K562 (cell line): ENCODE data around the gene TCEANC2. TPM values are rescaled to one million over a fixed set of nuclear protein-coding genes. Genes with fewer than 3 reads are reported as not detected.

Source experiments
- CREM ChIP-seq: IDR thresholded peaks from 2 replicates; pipeline ENCODE4 v1.6.1; 2014; ENCODE audit warnings: antibody characterized with exemption, low read depth
- ELF4 ChIP-seq: fragments of 450-650 bp; formaldehyde crosslinking; IDR thresholded peaks from 2 replicates; pipeline ENCODE4 v1.4.0; 2022; ENCODE audit warnings: missing genetic modification characterization
- ETV1 ChIP-seq: fragments of 450-650 bp; conservative IDR thresholded peaks from 2 replicates; pipeline ENCODE4 v1.6.1; 2016; ENCODE audit warnings: missing genetic modification characterization, control low read depth, low read depth, missing compliant biosample characterization
- FOXM1 ChIP-seq, 2 experiments: fragments of 450-650 bp in 1 of 2; sonication (generic) in 1 of 2; formaldehyde crosslinking in 1 of 2; IDR thresholded peaks; 2 replicates each; pipeline versions ENCODE4 v1.6.1 to v1.9.0; 2017 to 2022; ENCODE audit warnings: low read depth in 2 of 2, mild to moderate bottlenecking in 2 of 2, missing genetic modification reagents in 1 of 2, moderate library complexity in 1 of 2
- HDGF ChIP-seq: fragments of 450-650 bp; IDR thresholded peaks from 2 replicates; pipeline ENCODE4 v1.6.1; 2016
- IFI16 ChIP-seq: fragments of 250-450 bp; sonication (Bioruptor Pico); IDR thresholded peaks from 2 replicates; pipeline ENCODE4 v2.1.2; 2022; ENCODE audit warnings: mild to moderate bottlenecking, inconsistent platforms
- KDM1A ChIP-seq, 2 experiments: fragments of 450-650 bp; IDR thresholded peaks; 2 replicates each; pipeline ENCODE4 v1.6.1; 2016; ENCODE audit warnings: mild to moderate bottlenecking in 2 of 2
- NONO ChIP-seq, 2 experiments: fragments of 200-400 bp in 1 of 2; fragments of 450-650 bp in 1 of 2; formaldehyde crosslinking in 1 of 2; IDR thresholded peaks; 2 replicates each; pipeline ENCODE4 v1.6.1; 2017; ENCODE audit warnings: low read depth in 2 of 2, mild to moderate bottlenecking in 2 of 2, moderate library complexity in 2 of 2, low read length in 1 of 2
- NR2C1 ChIP-seq, 2 experiments: fragments of 450-650 bp; IDR thresholded peaks; 2 replicates each; pipeline ENCODE4 v1.6.1; 2017; ENCODE audit warnings: mild to moderate bottlenecking in 2 of 2, antibody characterized with exemption in 1 of 2, inconsistent platforms in 1 of 2, missing compliant biosample characterization in 1 of 2, missing genetic modification characterization in 1 of 2
- OTX1 ChIP-seq: fragments of 450-650 bp; formaldehyde crosslinking; IDR thresholded peaks from 2 replicates; pipeline ENCODE4 v1.4.0; 2022; ENCODE audit warnings: mild to moderate bottlenecking
- PHF21A ChIP-seq: fragments of 450-650 bp; IDR thresholded peaks from 2 replicates; pipeline ENCODE4 v1.6.1; 2017; ENCODE audit warnings: low read depth, borderline replicate concordance
- POLR3G ChIP-seq: IDR thresholded peaks from 2 replicates; pipeline ENCODE4 v1.6.1; 2011; ENCODE audit not compliant: insufficient read length, insufficient replicate concordance; ENCODE audit errors: extremely low read depth
- SMARCA5 ChIP-seq: fragments of 450-650 bp; IDR thresholded peaks from 2 replicates; pipeline ENCODE4 v1.6.1; 2016
- SREBF2 ChIP-seq: sonication (generic); formaldehyde crosslinking; IDR thresholded peaks from 2 replicates; pipeline ENCODE4 v1.4.0; 2020; ENCODE audit warnings: mild to moderate bottlenecking, missing genetic modification reagents
- WHSC1 ChIP-seq: IDR thresholded peaks from one replicate; pipeline ENCODE4 v1.6.1; 2012; ENCODE audit warnings: low read length, control low read depth, inconsistent platforms
- ZBTB7A ChIP-seq: IDR thresholded peaks from 2 replicates; pipeline ENCODE4 v1.6.1; 2011; ENCODE audit warnings: low read depth, mild to moderate bottlenecking, low read length, moderate library complexity, borderline replicate concordance; ENCODE audit not compliant: control insufficient read depth
- ZNF699 ChIP-seq: fragments of 250-450 bp; sonication (Bioruptor Pico); IDR thresholded peaks from 2 replicates; pipeline ENCODE4 v1.8.0; 2021; ENCODE audit warnings: mild to moderate bottlenecking, moderate library complexity; ENCODE audit not compliant: insufficient replicate concordance
- polyA plus RNA-seq, 8 experiments: library from polyadenylated mRNA; depleted of rRNA in 4 of 8; stranded (reverse) in 5 of 8; unstranded in 3 of 8; fragments of >200 nt; fragmentation: Nextera tagmentation in 2 of 8; fragmentation: Illumina TruSeq in 1 of 8; extraction: Ambion mirVana in 2 of 8; extraction: Trizol in 1 of 8; gene quantifications; 2 replicates each; pipeline versions ENCODE4 v1.2.1 to v1.2.3, GENCODE V29; 2011 to 2014; ENCODE audit warnings: inconsistent platforms in 1 of 8, missing spikeins in 1 of 8
- total RNA-seq, 7 experiments: library from RNA; depleted of rRNA in 6 of 7; stranded (reverse); fragments of >200 nt in 6 of 7; fragmentation: Illumina TruSeq in 2 of 7; extraction: Trizol in 2 of 7; gene quantifications; 2 replicates each; pipeline versions ENCODE4 v1.2.1 to v1.2.3, GENCODE V29; 2011 to 2021; ENCODE audit warnings: low replicate concordance in 1 of 7
- TF ChIP-seq, protein P1 (sequence below): sonication (generic); formaldehyde crosslinking; IDR thresholded peaks from 2 replicates; pipeline ENCODE4 v1.4.0; 2020; ENCODE audit warnings: mild to moderate bottlenecking, missing genetic modification reagents
- TF ChIP-seq, protein P2 (sequence below): sonication (generic); formaldehyde crosslinking; IDR thresholded peaks from 2 replicates; pipeline ENCODE4 v1.8.1; 2023; ENCODE audit warnings: mild to moderate bottlenecking, missing genetic modification reagents
- TF ChIP-seq, protein P3 (sequence below): sonication (generic); IDR thresholded peaks from 2 replicates; pipeline ENCODE4 v1.6.1; 2016

Gene TCEANC2
- total and polyA plus RNA-seq, 9 of the 15 experiments (the other 6 are each of a cell fraction or from before 2014, with no cell fraction given), result 3.3 to 10.2 (median 7.0) TPM

DNA sequence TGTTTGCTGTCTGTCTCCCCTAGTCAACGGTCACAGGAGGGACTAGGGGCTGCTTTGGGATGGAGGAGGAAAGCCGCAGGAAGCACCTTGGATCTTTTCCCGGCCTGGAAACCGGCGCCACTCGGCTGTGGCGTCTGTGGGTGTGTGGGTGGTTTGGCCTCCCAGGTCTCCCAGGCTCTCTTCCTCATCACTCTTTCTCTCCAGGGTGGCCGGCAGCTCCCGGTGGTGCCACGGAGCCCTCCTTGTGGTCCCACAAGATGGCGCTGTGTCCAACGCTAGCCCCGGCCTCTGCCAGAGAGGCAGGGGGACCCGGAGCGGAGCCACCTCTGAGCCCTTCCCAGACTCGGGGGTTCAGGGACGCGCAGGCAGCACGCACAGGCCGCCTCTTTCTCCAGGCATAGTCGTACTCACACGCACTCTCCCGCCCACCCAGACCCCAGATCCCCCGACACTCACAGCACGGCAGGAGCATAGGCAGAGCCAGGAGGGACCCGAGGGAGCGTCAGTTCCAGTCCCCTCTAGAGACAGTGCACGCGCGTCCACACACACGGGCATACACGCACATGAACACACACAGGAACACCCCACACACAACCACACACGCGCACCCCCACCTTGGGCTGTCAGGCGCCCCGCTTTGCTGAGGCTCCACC lies 68.2 kb downstream of the TCEANC2 start (continued):
- TF ChIP-seq ZBTB7A (peak; percentile 63; the same call in 1 of the 2 replicates), ELF4 (CRISPR knock-in tag) (no peak), KDM1A (IDR thresholded peaks at IDR 0.05) (no peak), POLR3G (no peak), HDGF (no peak), ZNF699 (CRISPR knock-in tag) (no peak), OTX1 (CRISPR knock-in tag) (no peak), SMARCA5 (no peak), WHSC1 (no peak), NR2C1 (IDR thresholded peaks at IDR 0.05) (no peak), NR2C1 (tag; IDR thresholded peaks at IDR 0.05) (no peak), IFI16 (CRISPR knock-in tag) (no peak), PHF21A (no peak), NONO (IDR thresholded peaks at IDR 0.05; ENCODE audit: low read depth in 2 of 2, low read length in 1 of 2) (no peak), FOXM1 (IDR thresholded peaks at IDR 0.05; ENCODE audit: low read depth) (no peak), FOXM1 (CRISPR knock-in tag; IDR thresholded peaks at IDR 0.05; ENCODE audit: low read depth) (no peak), CREM (peak; percentile 57; the same call in 1 of the 2 replicates), ETV1 (no peak), SREBF2 (CRISPR knock-in tag) (no peak)
- TF ChIP-seq, protein P1, sequence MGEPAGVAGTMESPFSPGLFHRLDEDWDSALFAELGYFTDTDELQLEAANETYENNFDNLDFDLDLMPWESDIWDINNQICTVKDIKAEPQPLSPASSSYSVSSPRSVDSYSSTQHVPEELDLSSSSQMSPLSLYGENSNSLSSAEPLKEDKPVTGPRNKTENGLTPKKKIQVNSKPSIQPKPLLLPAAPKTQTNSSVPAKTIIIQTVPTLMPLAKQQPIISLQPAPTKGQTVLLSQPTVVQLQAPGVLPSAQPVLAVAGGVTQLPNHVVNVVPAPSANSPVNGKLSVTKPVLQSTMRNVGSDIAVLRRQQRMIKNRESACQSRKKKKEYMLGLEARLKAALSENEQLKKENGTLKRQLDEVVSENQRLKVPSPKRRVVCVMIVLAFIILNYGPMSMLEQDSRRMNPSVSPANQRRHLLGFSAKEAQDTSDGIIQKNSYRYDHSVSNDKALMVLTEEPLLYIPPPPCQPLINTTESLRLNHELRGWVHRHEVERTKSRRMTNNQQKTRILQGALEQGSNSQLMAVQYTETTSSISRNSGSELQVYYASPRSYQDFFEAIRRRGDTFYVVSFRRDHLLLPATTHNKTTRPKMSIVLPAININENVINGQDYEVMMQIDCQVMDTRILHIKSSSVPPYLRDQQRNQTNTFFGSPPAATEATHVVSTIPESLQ, result no peak
- TF ChIP-seq, protein P2, sequence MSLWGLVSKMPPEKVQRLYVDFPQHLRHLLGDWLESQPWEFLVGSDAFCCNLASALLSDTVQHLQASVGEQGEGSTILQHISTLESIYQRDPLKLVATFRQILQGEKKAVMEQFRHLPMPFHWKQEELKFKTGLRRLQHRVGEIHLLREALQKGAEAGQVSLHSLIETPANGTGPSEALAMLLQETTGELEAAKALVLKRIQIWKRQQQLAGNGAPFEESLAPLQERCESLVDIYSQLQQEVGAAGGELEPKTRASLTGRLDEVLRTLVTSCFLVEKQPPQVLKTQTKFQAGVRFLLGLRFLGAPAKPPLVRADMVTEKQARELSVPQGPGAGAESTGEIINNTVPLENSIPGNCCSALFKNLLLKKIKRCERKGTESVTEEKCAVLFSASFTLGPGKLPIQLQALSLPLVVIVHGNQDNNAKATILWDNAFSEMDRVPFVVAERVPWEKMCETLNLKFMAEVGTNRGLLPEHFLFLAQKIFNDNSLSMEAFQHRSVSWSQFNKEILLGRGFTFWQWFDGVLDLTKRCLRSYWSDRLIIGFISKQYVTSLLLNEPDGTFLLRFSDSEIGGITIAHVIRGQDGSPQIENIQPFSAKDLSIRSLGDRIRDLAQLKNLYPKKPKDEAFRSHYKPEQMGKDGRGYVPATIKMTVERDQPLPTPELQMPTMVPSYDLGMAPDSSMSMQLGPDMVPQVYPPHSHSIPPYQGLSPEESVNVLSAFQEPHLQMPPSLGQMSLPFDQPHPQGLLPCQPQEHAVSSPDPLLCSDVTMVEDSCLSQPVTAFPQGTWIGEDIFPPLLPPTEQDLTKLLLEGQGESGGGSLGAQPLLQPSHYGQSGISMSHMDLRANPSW (CRISPR knock-in tag), result no peak
- TF ChIP-seq, protein P3, sequence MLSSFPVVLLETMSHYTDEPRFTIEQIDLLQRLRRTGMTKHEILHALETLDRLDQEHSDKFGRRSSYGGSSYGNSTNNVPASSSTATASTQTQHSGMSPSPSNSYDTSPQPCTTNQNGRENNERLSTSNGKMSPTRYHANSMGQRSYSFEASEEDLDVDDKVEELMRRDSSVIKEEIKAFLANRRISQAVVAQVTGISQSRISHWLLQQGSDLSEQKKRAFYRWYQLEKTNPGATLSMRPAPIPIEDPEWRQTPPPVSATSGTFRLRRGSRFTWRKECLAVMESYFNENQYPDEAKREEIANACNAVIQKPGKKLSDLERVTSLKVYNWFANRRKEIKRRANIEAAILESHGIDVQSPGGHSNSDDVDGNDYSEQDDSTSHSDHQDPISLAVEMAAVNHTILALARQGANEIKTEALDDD, result no peak
